Omental fat pad (tissue), 4 donors: ENCODE measurements around the gene XIRP1. TPM values are rescaled to one million over a fixed set of nuclear protein-coding genes. Genes with fewer than 3 reads are reported as not detected.

Source experiments
- ATAC-seq: fragments of 150-250 bp; one replicate; pipeline ENCODE4 v1.9.1; 2016; ENCODE audit warnings: mild to moderate bottlenecking, moderate library complexity; ENCODE audit not compliant: low FRiP score
- DNase-seq: peaks from one replicate; pipeline ENCODE4 v3.0.0-alpha.2; 2019; ENCODE audit warnings: low spot score
- CTCF ChIP-seq, 3 donors: fragments of 450-650 bp; IDR thresholded peaks; one replicate each; pipeline ENCODE4 v1.5.1; 2016 to 2017; ENCODE audit warnings: antibody characterized with exemption in 3 of 3, mild to moderate bottlenecking in 3 of 3, moderate library complexity in 2 of 3
- small RNA-seq: library from RNA; depleted of rRNA; stranded (forward); fragments of <200 nt; gene quantifications from one replicate; pipeline ENCODE3, GENCODE V24; 2016
- total RNA-seq, 4 donors: library from RNA; depleted of rRNA; stranded (reverse); fragments of >200 nt; gene quantifications; one replicate each; pipeline ENCODE4 v1.1.0, GENCODE V29; 2016

The XIRP1 gene
- total RNA-seq, 4 donors from 2014 or later, result 0.65 to 2.0 TPM; not detected in 2

GRCh38 chr3:39137991-39138803 lies 54.2 kb downstream of the XIRP1 start:
- DNase-seq (no peak), ATAC-seq (no peak)
- no peak for TF ChIP-seq CTCF (IDR thresholded peaks at IDR 0.05)

- no peak for ATAC-seq
- DNase-seq, result no peak
- TF ChIP-seq CTCF (IDR thresholded peaks at IDR 0.05), result no peak
These were observed 54.9 kb downstream of the XIRP1 start for GRCh38 chr3:39137435-39137936.

GRCh38 chr3:39136533-39137434 lies 55.6 kb downstream of the XIRP1 start:
- DNase-seq, result no peak
- TF ChIP-seq CTCF (IDR thresholded peaks at IDR 0.05), result no peak
- ATAC-seq, result no peak

- ATAC-seq (no peak), DNase-seq (no peak)
- TF ChIP-seq CTCF (IDR thresholded peaks at IDR 0.05), result no peak
These were observed 57.1 kb downstream of the XIRP1 start for GRCh38 chr3:39135170-39135805.

- TF ChIP-seq CTCF (IDR thresholded peaks at IDR 0.05), result no peak
- ATAC-seq (no peak), DNase-seq (no peak)
These were observed 58.1 kb downstream of the XIRP1 start for GRCh38 chr3:39134305-39134704.

GRCh38 chr3:39133822-39134221 lies 58.6 kb downstream of the XIRP1 start:
- ATAC-seq (no peak), DNase-seq (no peak)
- no peak for TF ChIP-seq CTCF (IDR thresholded peaks at IDR 0.05)

Small RNAs within 50 kb of the gene (small RNA-seq; reads per million reads assigned to genes)
- not detected for gene RF00017

Other genes starting within 250 kb of the XIRP1 start
- under 1 TPM; 0.31 to 0.63 (median 0.46) TPM for gene SCN11A, start 140.7 kb downstream of the XIRP1 start, total RNA-seq
- 10 to 100 TPM; 16.7 to 37.2 (median 22.7) TPM for gene WDR48, start 140.6 kb downstream of the XIRP1 start, total RNA-seq
- 10 to 100 TPM; 38.7 to 56.4 (median 51.0) TPM for gene GORASP1, start 85.0 kb downstream of the XIRP1 start, total RNA-seq
- 1 to 10 TPM; 2.6 to 9.9 (median 2.9) TPM for gene TTC21A, start 84.9 kb downstream of the XIRP1 start, total RNA-seq
- gene CSRNP1, start 39.0 kb downstream of the XIRP1 start, total RNA-seq, result 100 to 1,000 TPM in 2 of 4 donors, 10 to 100 TPM in 2; 52.0 to 321 (median 90.8) TPM
- gene CX3CR1, start 87.4 kb upstream of the XIRP1 start, total RNA-seq, result under 1 TPM in 2 of 4 donors, not detected in 2; 0.19 to 0.63 TPM
- gene CCR8, start 137.1 kb upstream of the XIRP1 start, total RNA-seq, result not detected
- 10 to 100 TPM; 18.8 to 25.7 (median 22.8) TPM for gene SLC25A38, start 190.8 kb upstream of the XIRP1 start, total RNA-seq
- 1,000 to 10,000 TPM in 2 of 4 donors, 100 to 1,000 TPM in 2; 890 to 1,192 (median 1,008) TPM for gene RPSA, start 214.1 kb upstream of the XIRP1 start, total RNA-seq